HepG2 (cell line): Measurements from ENCODE around the gene MUC4. TPM values are rescaled to one million over a fixed set of nuclear protein-coding genes. Genes with fewer than 3 reads are reported as not detected.

Experiments used
- ATAC-seq: fragments of 200-7000 bp; cut with Tn5 transposase; 3 replicates; pipeline ENCODE4 v1.9.1; 2020; ENCODE audit warnings: mild to moderate bottlenecking, moderate library complexity
- BruUV-seq: library from RNA; stranded (reverse); fragments of 400-500 nt; replicated peaks from 2 replicates; lab custom pipeline; 2021; lab: Mats Ljungman, UMichigan
- CTCF ChIA-PET: fragments of 300-600 bp; formaldehyde crosslinking; extraction: SDS; loops from one replicate; lab custom pipeline; 2021; ENCODE audit warnings: low total read pairs, inconsistent platforms, low intra/inter-chr PET ratio; lab: Yijun Ruan, JAX
- POLR2A ChIA-PET: fragments of 350-600 bp; sonication (Branson Sonifier 250); formaldehyde crosslinking; loops from one replicate; lab custom pipeline; 2020; ENCODE audit warnings: antibody characterized with exemption, inconsistent platforms; lab: Yijun Ruan, JAX
- DNase-seq: peaks from one replicate; pipeline ENCODE4 v3.0.0-alpha.2; 2015; ENCODE audit warnings: low spot score
- FAIRE-seq: peaks from 3 replicates; lab custom pipeline; 2011; peaks lifted over from hg19 to GRCh38; lab: Jason Lieb, UNC
- H2AFZ ChIP-seq: one replicate; pipeline ENCODE4 v1.6.1; 2011; ENCODE audit warnings: low read length, inconsistent platforms
- H3K27ac ChIP-seq: fragments of 300-600 bp; 3 replicates; pipeline ENCODE4 v1.8.0; 2011; ENCODE audit warnings: mixed run types, mild to moderate bottlenecking, mixed read lengths, low read length, inconsistent platforms; ENCODE audit not compliant: insufficient read depth; ENCODE audit errors: extremely low read length
- H3K27me3 ChIP-seq, 2 experiments: fragments of 200-600 bp in 1 of 2; 2 replicates in 1 of 2; 3 replicates in 1 of 2; pipeline versions ENCODE4 v1.6.0 to v1.8.0; 2011; ENCODE audit warnings: low read length in 2 of 2, mild to moderate bottlenecking in 2 of 2, moderate library complexity in 2 of 2, inconsistent platforms in 1 of 2; ENCODE audit not compliant: insufficient read depth in 2 of 2, control insufficient read depth in 1 of 2
- H3K36me3 ChIP-seq, 2 experiments: fragments of 200-600 bp in 1 of 2; replicated peaks in 1 of 2; 2 replicates in 1 of 2; 3 replicates in 1 of 2; pipeline versions ENCODE4 v1.5.1 to v1.8.0; 2011; ENCODE audit warnings: low read length in 2 of 2, inconsistent platforms in 1 of 2; ENCODE audit not compliant: insufficient read depth in 2 of 2, control insufficient read depth in 1 of 2
- H3K4me1 ChIP-seq: 2 replicates; pipeline ENCODE4 v1.5.1; 2012; ENCODE audit warnings: low read length, inconsistent platforms; ENCODE audit not compliant: insufficient read depth
- H3K4me2 ChIP-seq: 2 replicates; pipeline ENCODE4 v1.6.0; 2011; ENCODE audit warnings: low read depth, low read length, inconsistent platforms
- H3K4me3 ChIP-seq, 3 experiments: fragments of 200-600 bp in 1 of 3; sonication (generic), shearing (Covaris generic) in 1 of 3; replicated peaks in 1 of 3; 2 replicates each; pipeline ENCODE4 v1.5.1; 2011 to 2016; ENCODE audit warnings: low read length in 3 of 3, inconsistent platforms in 2 of 3, low read depth in 2 of 3, mild to moderate bottlenecking in 2 of 3, control low read depth in 1 of 3, mixed read lengths in 1 of 3; ENCODE audit not compliant: insufficient read depth in 1 of 3
- H3K79me2 ChIP-seq: one replicate; pipeline ENCODE4 v1.6.1; 2011; ENCODE audit warnings: low read length, inconsistent platforms; ENCODE audit not compliant: insufficient read depth
- H3K9ac ChIP-seq: 2 replicates; pipeline ENCODE4 v1.6.0; 2011; ENCODE audit warnings: mild to moderate bottlenecking, low read depth, low read length, inconsistent platforms; ENCODE audit not compliant: insufficient read depth
- H3K9me3 ChIP-seq: 2 replicates; pipeline ENCODE4 v1.5.1; 2012; ENCODE audit warnings: mild to moderate bottlenecking, low read length
- H4K20me1 ChIP-seq: 2 replicates; pipeline ENCODE4 v1.6.0; 2011; ENCODE audit warnings: inconsistent platforms, mild to moderate bottlenecking, low read length, moderate library complexity; ENCODE audit not compliant: insufficient read depth
- EEA1 ChIP-seq: sonication (generic); formaldehyde crosslinking; IDR thresholded peaks from 2 replicates; pipeline ENCODE4 v1.5.1; 2020; ENCODE audit warnings: mild to moderate bottlenecking, missing genetic modification reagents, borderline replicate concordance
- FOXK2 ChIP-seq: fragments of 450-650 bp; IDR thresholded peaks from 2 replicates; pipeline ENCODE4 v1.6.1; 2016
- ISL2 ChIP-seq: sonication (generic); formaldehyde crosslinking; IDR thresholded peaks from 2 replicates; pipeline ENCODE4 v1.5.0; 2020; ENCODE audit warnings: missing genetic modification reagents
- NR3C1 ChIP-seq: sonication (generic); formaldehyde crosslinking; IDR thresholded peaks from 2 replicates; pipeline ENCODE4 v1.4.0; 2020; ENCODE audit warnings: missing genetic modification reagents
- U2AF2 ChIP-seq: fragments of 200-400 bp; formaldehyde crosslinking; IDR thresholded peaks from 2 replicates; pipeline ENCODE4 v1.6.1; 2017; ENCODE audit warnings: low read depth, mild to moderate bottlenecking, low read length
- ZNF260 ChIP-seq: sonication (generic); formaldehyde crosslinking; IDR thresholded peaks from 2 replicates; pipeline ENCODE4 v1.4.0; 2020; ENCODE audit warnings: missing genetic modification reagents, low read depth, mild to moderate bottlenecking, borderline replicate concordance
- ZNF577 ChIP-seq: sonication (generic); formaldehyde crosslinking; IDR thresholded peaks from 2 replicates; pipeline ENCODE4 v1.4.0; 2020; ENCODE audit warnings: mild to moderate bottlenecking, low read depth, missing genetic modification reagents, borderline replicate concordance
- WGBS: methylation state at CpG from one replicate; pipeline ENCODE4 v1.1.6; 2017; ENCODE audit warnings: low lambda C conversion rate; 5-methylcytosine and 5-hydroxymethylcytosine counted together
- in situ Hi-C: cut with HindIII; loops from 2 replicates; pipeline ENCODE4 v1.10.0; 2017; ENCODE audit warnings: low pct_unique_long_range_greater_than_20kb; ENCODE audit not compliant: extremely low pct_ligation_motif_present
- intact Hi-C: fragments of 100-400 bp; cut with micrococcal nuclease; formaldehyde crosslinking; loops from one replicate; pipeline ENCODE4 v1.10.0; 2022; ENCODE audit not compliant: unreplicated experiment
- polyA plus RNA-seq, 8 experiments: library from polyadenylated mRNA; depleted of rRNA in 3 of 8; stranded (reverse) in 7 of 8; unstranded in 1 of 8; fragments of >200 nt; fragmentation: Illumina TruSeq in 4 of 8; extraction: Trizol in 4 of 8; gene quantifications; 2 replicates each; pipeline versions ENCODE4 v1.2.1 to v1.2.3, GENCODE V29; 2011 to 2016; ENCODE audit warnings: low read depth in 4 of 8, missing spikeins in 1 of 8, mixed read lengths in 1 of 8; ENCODE audit not compliant: insufficient read depth in 1 of 8
- total RNA-seq, 5 experiments: library from RNA; depleted of rRNA; stranded (reverse); fragments of >200 nt; fragmentation: Illumina TruSeq; extraction: Trizol; gene quantifications; 2 replicates each; pipeline ENCODE4 v1.2.3, GENCODE V29; 2016; ENCODE audit warnings: low read depth in 1 of 5
- TF ChIP-seq, protein P1 (sequence below): sonication (generic); formaldehyde crosslinking; IDR thresholded peaks from 2 replicates; pipeline ENCODE4 v1.4.0; 2020; ENCODE audit warnings: missing genetic modification reagents
- TF ChIP-seq, protein P2 (sequence below): sonication (generic); formaldehyde crosslinking; IDR thresholded peaks from 2 replicates; pipeline ENCODE4 v1.4.0; 2020; ENCODE audit warnings: missing genetic modification reagents, borderline replicate concordance
- TF ChIP-seq, protein P3 (sequence below): sonication (generic); formaldehyde crosslinking; IDR thresholded peaks from 2 replicates; pipeline ENCODE4 v1.5.0; 2020; ENCODE audit warnings: mild to moderate bottlenecking, low read depth, missing genetic modification reagents, borderline replicate concordance
- TF ChIP-seq, protein P4 (sequence below): sonication (generic); formaldehyde crosslinking; IDR thresholded peaks from 2 replicates; pipeline ENCODE4 v1.4.0; 2020; ENCODE audit warnings: mild to moderate bottlenecking, missing genetic modification reagents
- TF ChIP-seq, protein P5 (sequence below): sonication (generic); formaldehyde crosslinking; IDR thresholded peaks from 2 replicates; pipeline ENCODE4 v1.8.1; 2023; ENCODE audit warnings: mild to moderate bottlenecking, inconsistent platforms, moderate library complexity, missing genetic modification reagents, borderline replicate concordance

The MUC4 gene
- total and polyA plus RNA-seq, 2 of the 13 experiments (the other 11 are each of a cell fraction or from before 2014, with no cell fraction given) = not detected

DNA sequence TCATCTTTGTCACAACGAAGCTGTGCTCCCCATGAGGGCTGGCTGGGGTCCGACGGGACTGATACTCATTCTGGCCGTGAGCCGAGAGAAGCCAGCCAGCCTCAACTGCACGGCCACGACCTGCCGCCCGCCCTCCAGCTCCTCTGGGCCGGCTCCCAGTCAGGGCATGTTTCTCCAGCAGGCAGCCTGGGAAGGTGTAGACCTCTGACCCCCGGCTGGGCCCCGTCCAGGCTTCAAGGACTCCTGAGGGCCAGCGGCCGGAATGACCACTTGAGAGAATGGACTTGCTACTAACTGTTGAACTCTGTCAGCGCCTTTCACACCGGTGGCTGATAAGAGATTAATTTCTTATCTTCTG, 18.1 kb upstream of the MUC4 start:
- intact Hi-C loops = no loop called here
- Histone ChIP-seq H3K4me1 (no peaks in the 10 kb centered on the region), H3K27ac (no peak overlapping the region), H3K9ac (no peak overlapping the region), H3K27me3 (peaks cover 0 to 31% of the 10 kb centered on the region in 2 experiments; a peak in 4 of 5 replicates), H3K79me2 (no peaks in the 10 kb centered on the region), H3K4me3 (no peak overlapping the region), H4K20me1 (no peaks in the 10 kb centered on the region), H3K36me3 (no peaks in the 10 kb centered on the region), H3K4me2 (no peak overlapping the region), H3K9me3 (no peaks in the 10 kb centered on the region), H2AFZ (no peak overlapping the region)
- ChIA-PET CTCF (no interaction called here), POLR2A (no interaction called here)
- 19% methylated on average over 4 of the region's 16 CpGs for WGBS
- no TSS peak for BruUV-seq
- FAIRE-seq (no peak), ATAC-seq (peak; percentile 60; the same call in 2 of the 3 replicates), DNase-seq (no peak)
- TF ChIP-seq, protein P1, sequence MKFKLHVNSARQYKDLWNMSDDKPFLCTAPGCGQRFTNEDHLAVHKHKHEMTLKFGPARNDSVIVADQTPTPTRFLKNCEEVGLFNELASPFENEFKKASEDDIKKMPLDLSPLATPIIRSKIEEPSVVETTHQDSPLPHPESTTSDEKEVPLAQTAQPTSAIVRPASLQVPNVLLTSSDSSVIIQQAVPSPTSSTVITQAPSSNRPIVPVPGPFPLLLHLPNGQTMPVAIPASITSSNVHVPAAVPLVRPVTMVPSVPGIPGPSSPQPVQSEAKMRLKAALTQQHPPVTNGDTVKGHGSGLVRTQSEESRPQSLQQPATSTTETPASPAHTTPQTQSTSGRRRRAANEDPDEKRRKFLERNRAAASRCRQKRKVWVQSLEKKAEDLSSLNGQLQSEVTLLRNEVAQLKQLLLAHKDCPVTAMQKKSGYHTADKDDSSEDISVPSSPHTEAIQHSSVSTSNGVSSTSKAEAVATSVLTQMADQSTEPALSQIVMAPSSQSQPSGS (CRISPR knock-in tag) = no peak
- TF ChIP-seq, protein P2, sequence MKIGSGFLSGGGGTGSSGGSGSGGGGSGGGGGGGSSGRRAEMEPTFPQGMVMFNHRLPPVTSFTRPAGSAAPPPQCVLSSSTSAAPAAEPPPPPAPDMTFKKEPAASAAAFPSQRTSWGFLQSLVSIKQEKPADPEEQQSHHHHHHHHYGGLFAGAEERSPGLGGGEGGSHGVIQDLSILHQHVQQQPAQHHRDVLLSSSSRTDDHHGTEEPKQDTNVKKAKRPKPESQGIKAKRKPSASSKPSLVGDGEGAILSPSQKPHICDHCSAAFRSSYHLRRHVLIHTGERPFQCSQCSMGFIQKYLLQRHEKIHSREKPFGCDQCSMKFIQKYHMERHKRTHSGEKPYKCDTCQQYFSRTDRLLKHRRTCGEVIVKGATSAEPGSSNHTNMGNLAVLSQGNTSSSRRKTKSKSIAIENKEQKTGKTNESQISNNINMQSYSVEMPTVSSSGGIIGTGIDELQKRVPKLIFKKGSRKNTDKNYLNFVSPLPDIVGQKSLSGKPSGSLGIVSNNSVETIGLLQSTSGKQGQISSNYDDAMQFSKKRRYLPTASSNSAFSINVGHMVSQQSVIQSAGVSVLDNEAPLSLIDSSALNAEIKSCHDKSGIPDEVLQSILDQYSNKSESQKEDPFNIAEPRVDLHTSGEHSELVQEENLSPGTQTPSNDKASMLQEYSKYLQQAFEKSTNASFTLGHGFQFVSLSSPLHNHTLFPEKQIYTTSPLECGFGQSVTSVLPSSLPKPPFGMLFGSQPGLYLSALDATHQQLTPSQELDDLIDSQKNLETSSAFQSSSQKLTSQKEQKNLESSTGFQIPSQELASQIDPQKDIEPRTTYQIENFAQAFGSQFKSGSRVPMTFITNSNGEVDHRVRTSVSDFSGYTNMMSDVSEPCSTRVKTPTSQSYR (CRISPR knock-in tag) = no peak
- TF ChIP-seq FOXK2 (no peak), EEA1 (CRISPR knock-in tag) (no peak), ISL2 (CRISPR knock-in tag) (no peak), ZNF577 (CRISPR knock-in tag) (no peak), ZNF260 (CRISPR knock-in tag) (no peak), NR3C1 (CRISPR knock-in tag) (no peak), U2AF2 (no peak)
- TF ChIP-seq, protein P3, sequence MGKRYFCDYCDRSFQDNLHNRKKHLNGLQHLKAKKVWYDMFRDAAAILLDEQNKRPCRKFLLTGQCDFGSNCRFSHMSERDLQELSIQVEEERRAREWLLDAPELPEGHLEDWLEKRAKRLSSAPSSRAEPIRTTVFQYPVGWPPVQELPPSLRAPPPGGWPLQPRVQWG (CRISPR knock-in tag) = no peak
- TF ChIP-seq, protein P4, sequence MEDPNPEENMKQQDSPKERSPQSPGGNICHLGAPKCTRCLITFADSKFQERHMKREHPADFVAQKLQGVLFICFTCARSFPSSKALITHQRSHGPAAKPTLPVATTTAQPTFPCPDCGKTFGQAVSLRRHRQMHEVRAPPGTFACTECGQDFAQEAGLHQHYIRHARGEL (CRISPR knock-in tag) = no peak
- TF ChIP-seq, protein P5, sequence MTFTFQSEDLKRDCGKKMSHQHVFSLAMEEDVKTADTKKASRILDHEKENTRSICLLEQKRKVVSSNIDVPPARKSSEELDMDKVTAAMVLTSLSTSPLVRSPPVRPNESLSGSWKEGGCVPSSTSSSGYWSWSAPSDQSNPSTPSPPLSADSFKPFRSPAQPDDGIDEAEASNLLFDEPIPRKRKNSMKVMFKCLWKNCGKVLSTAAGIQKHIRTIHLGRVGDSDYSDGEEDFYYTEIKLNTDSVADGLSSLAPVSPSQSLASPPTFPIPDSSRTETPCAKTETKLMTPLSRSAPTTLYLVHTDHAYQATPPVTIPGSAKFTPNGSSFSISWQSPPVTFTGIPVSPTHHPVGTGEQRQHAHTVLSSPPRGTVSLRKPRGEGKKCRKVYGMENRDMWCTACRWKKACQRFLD (CRISPR knock-in tag) = no peak
- in situ Hi-C loops = no loop called here
